HG03354 (cell line): ENCODE results near the gene SLC12A4.
"Not testable (repeated sequence)": the region's sequence is repeated elsewhere in the genome, so short reads cannot be mapped to it uniquely, and the experiment has no call there.

Experiments
- ATAC-seq: cut with Tn5 transposase; IDR thresholded peaks from one replicate; pipeline ENCODE4 v1.9.1; 2021; ENCODE audit warnings: mild to moderate bottlenecking; ENCODE audit not compliant: unreplicated experiment, poor library complexity, severe bottlenecking

Gene SLC12A4

GRCh38 chr16:67989322-67990017 is 21.0 kb upstream of the SLC12A4 start:
- ATAC-seq = no peak

GRCh38 chr16:67988675-67989074 is 20.2 kb upstream of the SLC12A4 start:
- ATAC-seq = no peak

GRCh38 chr16:67987460-67988160 is 19.2 kb upstream of the SLC12A4 start:
- no peak for ATAC-seq

GRCh38 chr16:67986949-67987348 is 18.5 kb upstream of the SLC12A4 start:
- no peak for ATAC-seq

GRCh38 chr16:67982011-67982696 is 13.7 kb upstream of the SLC12A4 start:
- no peak for ATAC-seq

- no peak for ATAC-seq
These were observed 11.7 kb upstream of the SLC12A4 start, which contains the start of gene DPEP3 for GRCh38 chr16:67979955-67980678. TSS of gene DPEP3 (minus strand) at chr16:67980499. CDS start at chr16:67980380, 119 bp downstream.

GRCh38 chr16:67977469-67978227 is 9.2 kb upstream of the SLC12A4 start:
- no peak for ATAC-seq

GRCh38 chr16:67977005-67977404 is 8.6 kb upstream of the SLC12A4 start:
- ATAC-seq = no peak

- no peak for ATAC-seq
These were observed 7.8 kb upstream of the SLC12A4 start for GRCh38 chr16:67976205-67976604.

- no peak for ATAC-seq
These were observed 7.1 kb upstream of the SLC12A4 start for GRCh38 chr16:67975321-67976105.

- ATAC-seq = not testable (repeated sequence)
These were observed 3.8 kb upstream of the SLC12A4 start for GRCh38 chr16:67972285-67972684.

- ATAC-seq = no peak
These were observed 2.7 kb upstream of the SLC12A4 start for GRCh38 chr16:67971111-67971510.

- no peak for ATAC-seq
These were observed 1.0 kb upstream of the SLC12A4 start for GRCh38 chr16:67969254-67970039.

- peak; percentile 33 for ATAC-seq
These were observed 458 bp downstream of the SLC12A4 start for GRCh38 chr16:67967958-67968399.

- ATAC-seq = peak; percentile 4
These were observed 1.1 kb downstream of the SLC12A4 start for GRCh38 chr16:67967183-67967957.

GRCh38 chr16:67966549-67967182 is 1.8 kb downstream of the SLC12A4 start:
- no peak for ATAC-seq
